ENCODE data around the gene RPS6KA2. TPM values are rescaled to one million over a fixed set of nuclear protein-coding genes. Genes with fewer than 3 reads are reported as not detected.

Gene RPS6KA2
- total RNA-seq, 3 donors from 2014 or later, result 23.7 to 124 (median 56.4) TPM

- Histone ChIP-seq H3K9me3 (no peaks in the 10 kb centered on the region), H3K4me3 (no peak overlapping the region), H3K36me3 (no peaks in the 10 kb centered on the region), H3K27me3 (no peaks in the 10 kb centered on the region), H3K27ac (peak overlapping the region; percentile 33 to 41), H3K4me1 (no peaks in the 10 kb centered on the region)
- no peak for DNase-seq (ENCODE audit: low spot score in 2 of 2)
- intact Hi-C loops (cut with DNase I; ENCODE audit: low total_unique reads), result no loop called here
- no peak for TF ChIP-seq POLR2AphosphoS5 (IDR thresholded peaks at IDR 0.05)
Measured at GRCh38 chr6:166488701-166489100, 138.3 kb downstream of the RPS6KA2 start.

DNA sequence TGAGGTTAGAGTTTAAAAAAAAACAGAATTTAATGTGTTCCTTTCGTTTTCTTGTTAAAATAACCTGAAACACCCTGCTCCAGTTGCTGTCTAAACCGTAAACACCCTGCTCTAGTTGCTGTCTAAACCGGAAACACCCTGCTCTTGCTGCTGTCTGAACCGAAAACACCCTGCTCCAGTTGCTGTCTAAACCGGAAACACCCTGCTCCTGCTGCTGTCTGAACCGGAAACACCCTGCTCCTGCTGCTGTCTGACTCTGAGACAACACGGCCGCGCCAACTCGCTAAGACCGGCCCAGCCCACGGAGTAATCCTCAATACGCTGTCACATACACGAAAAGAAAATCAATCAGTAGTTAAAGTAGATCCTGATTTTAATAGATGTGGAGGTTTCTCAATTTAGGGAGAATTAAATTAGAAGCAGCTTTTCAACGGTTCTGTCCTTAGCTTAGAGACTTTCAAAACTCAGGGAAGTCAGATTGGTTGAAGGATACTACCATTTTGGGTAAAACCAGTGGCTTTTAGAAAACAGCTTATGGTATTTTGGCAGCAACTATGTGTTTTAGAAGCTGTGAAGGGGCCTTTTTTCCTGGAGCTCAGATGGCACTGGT is 138.9 kb downstream of the RPS6KA2 start:
- Histone ChIP-seq H3K27ac (peak overlapping the region; percentile 33 to 45), H3K4me3 (no peak overlapping the region), H3K9me3 (no peaks in the 10 kb centered on the region), H3K36me3 (no peaks in the 10 kb centered on the region), H3K4me1 (no peaks in the 10 kb centered on the region), H3K27me3 (no peaks in the 10 kb centered on the region)
- DNase-seq (ENCODE audit: low spot score in 2 of 2), result peak in 1 of 2 donors; percentile 25
- intact Hi-C loops (cut with DNase I; ENCODE audit: low total_unique reads), result no loop called here
- no peak for TF ChIP-seq CTCF (IDR thresholded peaks at IDR 0.05)
- TF ChIP-seq POLR2AphosphoS5 (IDR thresholded peaks at IDR 0.05), result no peak

GRCh38 chr6:166487148-166487547 is 139.9 kb downstream of the RPS6KA2 start:
- no peaks in the 10 kb centered on the region for H3K27me3 ChIP-seq
- H3K9me3 ChIP-seq, result no peaks in the 10 kb centered on the region
- no peaks in the 10 kb centered on the region for H3K36me3 ChIP-seq
- H3K4me1 ChIP-seq, result no peaks in the 10 kb centered on the region
- intact Hi-C loops (cut with DNase I; ENCODE audit: low total_unique reads), result no loop called here
- no peak for DNase-seq (ENCODE audit: low spot score in 2 of 2)
- H3K4me3 ChIP-seq, result no peak overlapping the region
- TF ChIP-seq POLR2AphosphoS5 (IDR thresholded peaks at IDR 0.05) (no peak), CTCF (IDR thresholded peaks at IDR 0.05) (no peak), POLR2A (IDR thresholded peaks at IDR 0.05) (no peak)
- H3K27ac ChIP-seq, result no peak overlapping the region

GRCh38 chr6:166486536-166486880 is 140.5 kb downstream of the RPS6KA2 start:
- TF ChIP-seq POLR2A (IDR thresholded peaks at IDR 0.05), result no peak
- no peak for TF ChIP-seq POLR2AphosphoS5 (IDR thresholded peaks at IDR 0.05)
- TF ChIP-seq CTCF (IDR thresholded peaks at IDR 0.05), result no peak
- peak in 1 of 2 donors; percentile 36 for DNase-seq (ENCODE audit: low spot score in 2 of 2)

GRCh38 chr6:166485651-166486535 is 141.2 kb downstream of the RPS6KA2 start:
- H3K27ac ChIP-seq, result no peak overlapping the region
- no peaks in the 10 kb centered on the region for H3K4me1 ChIP-seq
- DNase-seq (ENCODE audit: low spot score in 2 of 2), result peak in 1 of 2 donors; percentile 30
- intact Hi-C loops (cut with DNase I; ENCODE audit: low total_unique reads), result no loop called here
- H3K27me3 ChIP-seq, result no peaks in the 10 kb centered on the region
- H3K4me3 ChIP-seq, result no peak overlapping the region
- no peak for TF ChIP-seq POLR2AphosphoS5 (IDR thresholded peaks at IDR 0.05)
- TF ChIP-seq CTCF (IDR thresholded peaks at IDR 0.05), result no peak
- no peak for TF ChIP-seq POLR2A (IDR thresholded peaks at IDR 0.05)
- no peaks in the 10 kb centered on the region for H3K9me3 ChIP-seq
- H3K36me3 ChIP-seq, result no peaks in the 10 kb centered on the region

More at GRCh38 chr6:166486536-166486880, 140.5 kb downstream of the RPS6KA2 start:
- Histone ChIP-seq H3K9me3 (no peaks in the 10 kb centered on the region), H3K36me3 (no peaks in the 10 kb centered on the region), H3K4me1 (no peaks in the 10 kb centered on the region), H3K27me3 (no peaks in the 10 kb centered on the region), H3K27ac (no peak overlapping the region), H3K4me3 (no peak overlapping the region)
- intact Hi-C loops (cut with DNase I; ENCODE audit: low total_unique reads), result no loop called here

All from breast epithelium (tissue), 4 donors.